Testis (tissue), 2 donors: Measurements from ENCODE around the gene U2AF2.

Experiments used
- CTCF ChIP-seq, 3 experiments: fragments of 450-650 bp in 2 of 3; fragments of 200-600 bp in 1 of 3; sonication (generic) in 1 of 3; IDR thresholded peaks; one replicate each; pipeline ENCODE4 v1.5.1; 2016 to 2019; ENCODE audit warnings: antibody characterized with exemption in 3 of 3, mild to moderate bottlenecking in 2 of 3, moderate library complexity in 1 of 3
- POLR2A ChIP-seq: fragments of 450-650 bp; IDR thresholded peaks from one replicate; pipeline ENCODE4 v1.6.1; 2017; ENCODE audit warnings: antibody characterized with exemption, mild to moderate bottlenecking, moderate library complexity

GRCh38 chr19:55690109-55690768 lies 35.4 kb downstream of the U2AF2 start:
- TF ChIP-seq POLR2A: no peak
- no peak for TF ChIP-seq CTCF (IDR thresholded peaks at IDR 0.05)
